Mesendoderm (in vitro differentiated cells): ENCODE data around the gene GRB14.
"Not testable (repeated sequence)": the region's sequence is repeated elsewhere in the genome, so short reads cannot be mapped to it uniquely, and the experiment has no call there.

Experiments used
- DNase-seq: peaks from one replicate; pipeline ENCODE4 v3.0.0; 2013
- H2AK5ac ChIP-seq: 2 replicates; pipeline ENCODE4 v1.6.1; 2013; ENCODE audit warnings: low read length, inconsistent platforms
- H2BK120ac ChIP-seq: 2 replicates; pipeline ENCODE4 v1.6.1; 2013; ENCODE audit warnings: low read depth, mild to moderate bottlenecking, low read length, moderate library complexity, mixed read lengths
- H2BK15ac ChIP-seq: replicated peaks from 2 replicates; pipeline ENCODE4 v1.6.1; 2013; ENCODE audit warnings: low read depth, mild to moderate bottlenecking, moderate library complexity
- H2BK5ac ChIP-seq: 2 replicates; pipeline ENCODE4 v1.6.1; 2013; ENCODE audit warnings: low read length, inconsistent platforms
- H3K18ac ChIP-seq: 2 replicates; pipeline ENCODE4 v1.6.1; 2013; ENCODE audit warnings: mild to moderate bottlenecking, low read length, mixed read lengths
- H3K23ac ChIP-seq: one replicate; pipeline ENCODE4 v1.6.1; 2013; ENCODE audit warnings: low read length
- H3K27ac ChIP-seq: 2 replicates; pipeline ENCODE4 v1.5.1; 2013; ENCODE audit warnings: low read depth, mild to moderate bottlenecking, inconsistent platforms, low read length, moderate library complexity
- H3K27me3 ChIP-seq: 2 replicates; pipeline ENCODE4 v1.6.1; 2013; ENCODE audit warnings: low read length, control low read depth, mild to moderate bottlenecking, inconsistent platforms; ENCODE audit not compliant: insufficient read depth, poor library complexity
- H3K36me3 ChIP-seq: 2 replicates; pipeline ENCODE4 v1.6.1; 2013; ENCODE audit warnings: low read length, inconsistent platforms; ENCODE audit not compliant: control insufficient read depth, insufficient read depth
- H3K4ac ChIP-seq: one replicate; pipeline ENCODE4 v1.6.1; 2013; ENCODE audit warnings: low read depth, mild to moderate bottlenecking, low read length, moderate library complexity
- H3K4me1 ChIP-seq: 2 replicates; pipeline ENCODE4 v1.6.1; 2013; ENCODE audit warnings: low read depth, low read length, inconsistent platforms; ENCODE audit not compliant: control insufficient read depth
- H3K4me2 ChIP-seq: 2 replicates; pipeline ENCODE4 v1.6.1; 2013; ENCODE audit warnings: low read length
- H3K4me3 ChIP-seq: 2 replicates; pipeline ENCODE4 v1.5.1; 2013; ENCODE audit warnings: mild to moderate bottlenecking, low read length
- H3K56ac ChIP-seq: one replicate; pipeline ENCODE4 v1.6.1; 2013; ENCODE audit warnings: low read length
- H3K79me1 ChIP-seq: 2 replicates; pipeline ENCODE4 v1.6.1; 2013; ENCODE audit warnings: low read length, inconsistent platforms
- H3K79me2 ChIP-seq: 2 replicates; pipeline ENCODE4 v1.6.1; 2013; ENCODE audit warnings: mild to moderate bottlenecking, low read length; ENCODE audit not compliant: control insufficient read depth, insufficient read depth
- H3K9ac ChIP-seq: 2 replicates; pipeline ENCODE4 v1.6.1; 2013; ENCODE audit warnings: low read length, inconsistent platforms
- H4K5ac ChIP-seq: one replicate; pipeline ENCODE4 v1.6.1; 2013; ENCODE audit warnings: low read length
- H4K8ac ChIP-seq: one replicate; pipeline ENCODE4 v1.6.1; 2013; ENCODE audit warnings: low read depth, mild to moderate bottlenecking, control low read depth, low read length, moderate library complexity
- WGBS: extraction: QIAGEN DNeasy Blood & Tissue Kit; methylation state at CpG from one replicate; pipeline ENCODE4 v1.1.7; 2013; ENCODE audit warnings: low lambda C conversion rate, missing lambda C conversion rate; ENCODE audit not compliant: insufficient coverage; ENCODE audit errors: extremely low coverage; 5-methylcytosine and 5-hydroxymethylcytosine counted together

Gene GRB14

GRCh38 chr2:164644036-164644700, 22.9 kb upstream of the GRB14 start:
- no peak overlapping the region for H3K9ac ChIP-seq
- H2BK120ac ChIP-seq = no peak overlapping the region
- no peak overlapping the region for H3K4me2 ChIP-seq
- no peaks in the 10 kb centered on the region for H3K4me1 ChIP-seq
- no peak overlapping the region for H4K8ac ChIP-seq
- no peaks in the 10 kb centered on the region for H3K79me1 ChIP-seq
- H3K27ac ChIP-seq = no peak overlapping the region
- H2BK5ac ChIP-seq = no peak overlapping the region
- H3K27me3 ChIP-seq = no peaks in the 10 kb centered on the region
- WGBS = no CpG with 5 or more reads among the region's 1 CpG
- H3K56ac ChIP-seq = no peak overlapping the region
- no peak overlapping the region for H3K4me3 ChIP-seq
- H3K79me2 ChIP-seq = no peaks in the 10 kb centered on the region
- H2BK15ac ChIP-seq = no peak overlapping the region
- H4K5ac ChIP-seq = no peak overlapping the region
- H3K23ac ChIP-seq = no peak overlapping the region
- H3K18ac ChIP-seq = no peak overlapping the region
- no peak for DNase-seq
- no peak overlapping the region for H3K4ac ChIP-seq
- H3K36me3 ChIP-seq = no peaks in the 10 kb centered on the region
- no peak overlapping the region for H2AK5ac ChIP-seq

DNA sequence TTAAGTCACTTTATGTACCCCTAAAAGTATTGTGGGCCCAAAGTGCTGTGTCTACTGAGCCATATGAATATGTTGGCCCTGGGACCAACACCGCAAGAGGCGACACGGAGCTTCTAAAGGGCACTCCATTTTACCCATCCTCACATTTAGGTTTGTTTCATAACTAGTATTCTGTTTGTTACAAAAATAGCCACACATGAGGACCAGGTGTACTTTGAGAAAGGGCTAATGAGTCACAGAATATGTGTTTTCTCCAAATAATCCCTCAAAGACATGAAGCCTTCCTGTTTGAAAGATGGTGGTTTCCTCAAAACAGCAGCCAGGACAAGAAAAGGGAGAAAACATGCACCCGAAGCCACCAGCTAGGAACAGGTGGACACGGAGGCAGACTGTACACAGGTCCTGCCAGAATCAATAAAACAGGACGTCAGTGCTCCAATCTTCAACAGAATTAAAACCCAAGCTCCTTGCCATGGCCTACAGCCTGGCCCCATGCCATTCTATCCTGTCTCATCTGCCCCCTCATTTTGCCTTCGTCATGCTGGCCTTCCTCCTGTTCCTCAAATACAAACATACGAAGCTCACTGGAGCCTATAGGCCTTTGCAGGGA, 21.8 kb upstream of the GRB14 start:
- WGBS = no CpG with 5 or more reads among the region's 8 CpGs
- no peak overlapping the region for H2BK120ac ChIP-seq

GRCh38 chr2:164642268-164642667, 21.0 kb upstream of the GRB14 start:
- no peak overlapping the region for H2BK5ac ChIP-seq
- H3K56ac ChIP-seq = no peak overlapping the region
- no peaks in the 10 kb centered on the region for H3K27me3 ChIP-seq
- no peak overlapping the region for H3K4me3 ChIP-seq
- no peaks in the 10 kb centered on the region for H3K36me3 ChIP-seq
- no peak overlapping the region for H3K18ac ChIP-seq
- H3K79me2 ChIP-seq = no peaks in the 10 kb centered on the region
- H3K27ac ChIP-seq = no peak overlapping the region
- H3K4me1 ChIP-seq = no peaks in the 10 kb centered on the region
- no peak overlapping the region for H3K23ac ChIP-seq
- no peak for DNase-seq
- H2BK120ac ChIP-seq = no peak overlapping the region
- no peak overlapping the region for H2BK15ac ChIP-seq
- H4K5ac ChIP-seq = no peak overlapping the region
- H3K4ac ChIP-seq = no peak overlapping the region
- WGBS = no CpG with 5 or more reads among the region's 2 CpGs
- H3K4me2 ChIP-seq = no peak overlapping the region
- H3K9ac ChIP-seq = no peak overlapping the region
- H4K8ac ChIP-seq = no peak overlapping the region
- H2AK5ac ChIP-seq = no peak overlapping the region
- H3K79me1 ChIP-seq = no peaks in the 10 kb centered on the region

More for the DNA sequence above, 21.8 kb upstream of the GRB14 start:
- no peak overlapping the region for H3K4ac ChIP-seq
- no peak overlapping the region for H2BK5ac ChIP-seq
- H3K9ac ChIP-seq = no peak overlapping the region
- H3K27ac ChIP-seq = no peak overlapping the region
- no peak overlapping the region for H3K4me2 ChIP-seq
- no peak overlapping the region for H3K23ac ChIP-seq
- no peaks in the 10 kb centered on the region for H3K27me3 ChIP-seq
- no peaks in the 10 kb centered on the region for H3K36me3 ChIP-seq
- no peaks in the 10 kb centered on the region for H3K79me1 ChIP-seq
- no peak overlapping the region for H2AK5ac ChIP-seq
- H3K18ac ChIP-seq = no peak overlapping the region
- H3K4me1 ChIP-seq = no peaks in the 10 kb centered on the region
- H3K4me3 ChIP-seq = no peak overlapping the region
- no peaks in the 10 kb centered on the region for H3K79me2 ChIP-seq
- DNase-seq = no peak
- no peak overlapping the region for H4K8ac ChIP-seq
- H2BK15ac ChIP-seq = no peak overlapping the region
- no peak overlapping the region for H3K56ac ChIP-seq
- H4K5ac ChIP-seq = no peak overlapping the region

DNA sequence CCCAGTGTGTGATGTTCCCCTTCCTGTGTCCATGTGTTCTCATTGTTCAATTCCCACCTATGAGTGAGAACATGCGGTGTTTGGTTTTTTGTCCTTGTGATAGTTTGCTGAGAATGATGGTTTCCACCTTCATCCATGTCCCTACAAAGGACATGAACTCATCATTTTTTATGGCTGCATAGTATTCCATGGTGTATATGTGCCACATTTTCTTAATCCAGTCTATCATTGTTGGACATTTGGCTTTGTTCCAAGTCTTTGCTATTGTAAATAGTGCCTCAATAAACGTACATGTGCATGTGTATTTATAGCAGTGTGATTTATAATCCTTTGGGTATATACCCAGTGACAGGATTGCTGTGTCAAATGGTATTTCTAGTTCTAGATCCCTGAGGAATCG, 7.0 kb upstream of the GRB14 start:
- not testable (repeated sequence) for H2BK120ac ChIP-seq, H4K5ac ChIP-seq, H3K4me3 ChIP-seq, H3K79me2 ChIP-seq, H3K36me3 ChIP-seq, H3K23ac ChIP-seq, H3K27me3 ChIP-seq, H3K4me1 ChIP-seq, H2BK15ac ChIP-seq, H3K56ac ChIP-seq, H3K79me1 ChIP-seq, H4K8ac ChIP-seq, H3K4ac ChIP-seq, H3K9ac ChIP-seq, H3K4me2 ChIP-seq, H3K18ac ChIP-seq, H2BK5ac ChIP-seq, H3K27ac ChIP-seq, H2AK5ac ChIP-seq, DNase-seq
- WGBS = no CpG with 5 or more reads among the region's 3 CpGs

DNA sequence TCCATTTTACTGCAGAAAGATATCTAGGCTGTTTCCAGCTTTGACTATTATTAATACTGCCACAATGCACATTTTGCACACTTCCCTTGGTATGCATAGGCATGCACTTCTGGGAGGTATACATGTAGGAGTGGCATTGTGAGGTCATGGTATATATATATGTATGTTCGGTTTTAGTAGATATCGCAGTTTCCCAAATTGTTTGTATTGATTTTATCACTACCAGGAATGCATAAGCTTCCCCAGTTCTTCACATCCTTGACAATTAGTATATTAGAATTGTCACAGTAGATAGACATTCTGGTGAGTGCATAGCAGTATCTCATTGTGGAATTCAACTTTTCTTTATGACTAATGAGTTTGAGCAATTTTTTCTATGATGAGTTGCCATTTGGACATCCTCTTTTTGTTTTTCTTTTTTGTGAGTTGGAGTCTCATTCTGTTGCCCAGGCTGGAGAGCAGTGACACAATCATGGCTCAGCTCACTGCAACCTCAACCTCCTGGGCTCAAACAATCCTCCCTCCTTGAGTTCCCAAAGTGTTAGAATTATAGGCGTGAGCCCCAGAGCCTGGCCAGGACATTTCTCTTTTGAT, 4.2 kb upstream of the GRB14 start:
- Histone ChIP-seq H3K9ac (no peak overlapping the region), H3K27me3 (no peaks in the 10 kb centered on the region), H3K4me1 (peaks cover 5% of the 10 kb centered on the region), H3K23ac (no peak overlapping the region), H2BK5ac (no peak overlapping the region), H3K4me2 (no peak overlapping the region), H3K56ac (no peak overlapping the region), H3K79me2 (no peaks in the 10 kb centered on the region), H2AK5ac (no peak overlapping the region), H2BK15ac (no peak overlapping the region), H4K5ac (no peak overlapping the region), H3K27ac (no peak overlapping the region), H4K8ac (no peak overlapping the region), H3K79me1 (no peaks in the 10 kb centered on the region), H3K4ac (no peak overlapping the region), H3K4me3 (no peak overlapping the region), H2BK120ac (no peak overlapping the region), H3K18ac (no peak overlapping the region), H3K36me3 (no peaks in the 10 kb centered on the region)
- DNase-seq = no peak
- WGBS = no CpG with 5 or more reads among the region's 3 CpGs
